GM21381 (cell line): Measurements from ENCODE around the gene SNHG17.

Source experiments
- ATAC-seq: cut with Tn5 transposase; IDR thresholded peaks from one replicate; pipeline ENCODE4 v1.9.1; 2021; ENCODE audit warnings: mild to moderate bottlenecking, moderate library complexity; ENCODE audit not compliant: unreplicated experiment

Gene SNHG17

DNA sequence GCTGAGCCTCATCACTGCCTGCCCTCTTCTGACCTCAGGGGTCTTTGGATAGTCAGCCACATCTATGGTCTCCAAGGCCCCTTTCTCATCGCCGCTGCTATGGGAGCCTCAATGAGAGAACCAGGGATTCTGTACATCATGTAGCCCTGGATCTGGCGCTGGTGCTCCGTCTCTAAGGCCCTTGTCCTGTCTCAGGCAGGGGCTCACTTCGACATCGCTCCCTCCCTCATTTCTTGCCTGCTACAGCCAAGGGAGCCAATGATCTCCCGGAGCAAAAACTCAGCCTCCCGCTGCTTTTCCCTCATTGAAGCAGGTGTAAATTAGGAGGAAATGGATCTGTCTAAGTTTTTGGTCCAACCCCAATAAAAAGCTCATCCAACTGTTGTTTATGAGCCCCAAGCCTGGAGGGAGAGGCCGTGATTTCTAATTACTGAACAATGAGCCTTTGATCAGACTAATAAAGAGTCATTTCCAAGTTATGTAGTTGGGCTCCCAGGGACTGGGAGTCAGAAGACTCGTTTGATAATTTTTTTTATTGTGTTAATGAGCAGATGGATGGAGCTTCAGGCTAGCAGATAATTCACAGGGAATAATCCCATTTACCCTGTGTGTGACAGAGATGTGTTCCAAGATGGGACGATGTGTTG lies 58.0 kb downstream of the SNHG17 start:
- ATAC-seq = no peak

DNA sequence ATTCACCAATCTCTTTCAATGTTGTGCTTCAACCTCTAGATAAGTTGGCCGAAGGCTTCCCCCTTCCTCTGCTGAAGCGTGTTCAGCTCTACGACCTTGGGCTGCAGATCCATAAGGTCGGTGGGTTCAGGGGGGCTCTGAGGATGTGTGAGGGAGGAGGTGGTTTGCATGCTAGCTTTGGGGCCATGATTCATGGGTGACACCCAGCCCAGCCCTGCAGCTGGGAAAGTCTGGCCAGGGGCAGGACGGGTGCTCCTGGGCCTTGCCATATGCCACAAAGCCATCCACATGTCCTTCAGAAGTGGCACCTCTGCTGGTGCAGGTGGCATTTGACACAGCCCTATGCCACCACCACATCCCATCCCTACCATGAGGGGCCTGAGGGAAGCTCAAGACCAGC lies 61.2 kb downstream of the SNHG17 start:
- no peak for ATAC-seq

DNA sequence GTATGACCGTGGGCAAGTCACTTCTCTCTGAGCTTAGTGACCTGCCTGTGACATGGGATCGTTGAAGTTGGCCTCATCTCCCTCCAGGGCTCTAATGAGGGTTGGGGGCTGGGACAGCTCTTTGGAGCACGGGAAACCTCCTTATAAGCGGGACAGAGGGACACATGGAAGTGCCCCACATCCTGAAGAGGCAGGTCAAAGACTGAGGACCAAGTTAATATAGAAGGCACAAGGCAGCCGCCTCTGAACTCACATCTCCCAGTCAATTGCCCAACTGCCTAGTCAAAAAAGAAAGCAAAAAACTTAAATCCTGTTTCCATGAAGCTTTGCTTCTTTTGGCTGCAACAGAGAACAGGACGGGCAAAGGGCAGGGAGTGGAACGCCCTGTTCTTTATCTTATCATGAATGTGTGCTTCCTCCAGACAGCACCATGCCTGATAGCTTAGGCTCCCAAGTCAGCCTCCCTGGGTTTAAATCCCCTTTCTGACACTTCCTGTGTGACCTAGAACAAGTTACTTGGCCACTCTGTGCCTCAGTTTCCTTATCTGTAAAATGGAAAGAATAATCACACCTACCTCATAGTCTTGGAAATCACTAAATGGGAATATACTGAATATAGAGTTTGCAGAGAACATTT lies 61.8 kb downstream of the SNHG17 start:
- ATAC-seq = no peak

DNA sequence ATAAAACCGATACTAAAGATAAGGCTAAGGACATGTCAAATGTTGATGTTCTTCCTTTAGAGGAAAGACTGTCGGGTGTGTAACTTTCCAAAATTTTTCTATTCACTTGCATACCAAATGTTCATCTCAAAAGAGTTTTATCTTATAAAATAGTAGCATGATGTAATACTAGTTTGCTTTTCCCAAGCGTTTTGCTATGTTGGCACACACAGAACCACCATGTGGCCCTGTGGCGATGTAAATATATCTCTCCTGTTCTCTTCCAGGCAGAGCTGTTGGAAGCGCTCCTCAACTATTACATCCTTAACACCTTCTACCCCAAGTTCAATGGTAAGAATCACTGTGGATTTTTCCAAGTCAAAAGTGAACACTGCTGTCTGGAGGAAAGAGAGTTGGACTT lies 62.3 kb downstream of the SNHG17 start:
- ATAC-seq = no peak
